HEK293 (cell line): ENCODE results near the gene SETD3.

Source experiments
- CTCF ChIA-PET: fragments of 350-600 bp; formaldehyde crosslinking; extraction: SDS; loops from one replicate; lab custom pipeline; 2021; ENCODE audit warnings: antibody characterized with exemption; lab: Yijun Ruan, JAX
- POLR2A ChIA-PET: fragments of 300-600 bp; formaldehyde crosslinking; extraction: SDS; loops from one replicate; lab custom pipeline; 2020; ENCODE audit warnings: antibody characterized with exemption, inconsistent platforms; lab: Yijun Ruan, JAX
- H3K27ac ChIP-seq: fragments of 200-500 bp; sonication (Bioruptor generic); 2 replicates; pipeline ENCODE4 v1.5.1; 2014; ENCODE audit warnings: low read depth, low read length, control low read depth, inconsistent platforms; ENCODE audit errors: extremely low read depth
- H3K36me3 ChIP-seq, 2 experiments: fragments of 200-500 bp in 1 of 2; sonication (Bioruptor generic) in 1 of 2; 1 replicate in 1 of 2; 2 replicates in 1 of 2; pipeline ENCODE4 v1.5.1; 2014 to 2017; ENCODE audit warnings: inconsistent platforms in 2 of 2, low read length in 2 of 2; ENCODE audit not compliant: control insufficient read depth in 2 of 2, insufficient read depth in 1 of 2
- H3K4me1 ChIP-seq: fragments of 200-500 bp; sonication (Bioruptor generic); 2 replicates; pipeline ENCODE4 v1.5.1; 2014; ENCODE audit warnings: mild to moderate bottlenecking, low read length, inconsistent platforms; ENCODE audit not compliant: control insufficient read depth, insufficient read depth
- H3K4me3 ChIP-seq: 2 replicates; pipeline ENCODE4 v1.5.1; 2011; ENCODE audit warnings: low read depth, mild to moderate bottlenecking, control low read depth, low read length, moderate library complexity
- H3K9me3 ChIP-seq: fragments of 200-500 bp; sonication (Bioruptor generic); 2 replicates; pipeline ENCODE4 v1.5.1; 2014; ENCODE audit warnings: low read depth, low read length, inconsistent platforms; ENCODE audit not compliant: control insufficient read depth, insufficient read depth
- KLF9 ChIP-seq: fragments of 450-650 bp; formaldehyde crosslinking; IDR thresholded peaks from 2 replicates; pipeline ENCODE4 v1.5.1; 2016; ENCODE audit warnings: missing biosample characterization, missing genetic modification characterization, low read depth
- MZF1 ChIP-seq: fragments of 450-650 bp; formaldehyde crosslinking; IDR thresholded peaks from 2 replicates; pipeline ENCODE4 v1.5.1; 2017; ENCODE audit warnings: missing biosample characterization, missing genetic modification characterization, borderline replicate concordance
- PRDM6 ChIP-seq: fragments of 450-650 bp; formaldehyde crosslinking; IDR thresholded peaks from 2 replicates; pipeline ENCODE4 v1.5.1; 2017; ENCODE audit warnings: missing biosample characterization, missing genetic modification characterization
- REPIN1 ChIP-seq: fragments of 450-650 bp; formaldehyde crosslinking; IDR thresholded peaks from 2 replicates; pipeline ENCODE4 v1.5.1; 2017; ENCODE audit warnings: missing biosample characterization, missing genetic modification characterization, low read depth
- REST ChIP-seq: fragments of 450-650 bp; formaldehyde crosslinking; IDR thresholded peaks from 2 replicates; pipeline ENCODE4 v1.5.1; 2016; ENCODE audit warnings: missing biosample characterization, missing genetic modification characterization
- ZFHX2 ChIP-seq: fragments of 450-650 bp; formaldehyde crosslinking; conservative IDR thresholded peaks from 2 replicates; pipeline ENCODE4 v1.5.1; 2016; ENCODE audit warnings: missing biosample characterization, missing genetic modification characterization
- ZFP69B ChIP-seq: fragments of 450-650 bp; formaldehyde crosslinking; IDR thresholded peaks from 2 replicates; pipeline ENCODE4 v1.5.1; 2016; ENCODE audit warnings: missing biosample characterization, missing genetic modification characterization
- ZIC2 ChIP-seq: fragments of 450-650 bp; formaldehyde crosslinking; IDR thresholded peaks from 2 replicates; pipeline ENCODE4 v1.5.1; 2016; ENCODE audit warnings: missing biosample characterization, missing genetic modification characterization
- ZNF114 ChIP-seq: fragments of 450-650 bp; formaldehyde crosslinking; IDR thresholded peaks from 2 replicates; pipeline ENCODE4 v1.5.0; 2017; ENCODE audit warnings: missing biosample characterization, missing genetic modification characterization
- ZNF19 ChIP-seq: fragments of 450-650 bp; formaldehyde crosslinking; IDR thresholded peaks from 2 replicates; pipeline ENCODE4; 2016; ENCODE audit warnings: missing biosample characterization, missing genetic modification characterization, low read depth
- ZNF202 ChIP-seq: fragments of 450-650 bp; formaldehyde crosslinking; IDR thresholded peaks from 2 replicates; pipeline ENCODE4 v1.5.1; 2016; ENCODE audit warnings: missing biosample characterization, missing genetic modification characterization, borderline replicate concordance
- ZNF248 ChIP-seq: fragments of 450-650 bp; formaldehyde crosslinking; IDR thresholded peaks from 2 replicates; pipeline ENCODE4 v1.5.1; 2017; ENCODE audit warnings: missing biosample characterization, missing genetic modification characterization
- ZNF398 ChIP-seq: fragments of 450-650 bp; formaldehyde crosslinking; IDR thresholded peaks from 2 replicates; pipeline ENCODE4 v1.5.1; 2017; ENCODE audit warnings: missing biosample characterization, missing genetic modification characterization
- ZNF488 ChIP-seq: fragments of 450-650 bp; formaldehyde crosslinking; IDR thresholded peaks from 2 replicates; pipeline ENCODE4 v1.5.1; 2016; ENCODE audit warnings: missing biosample characterization, missing genetic modification characterization
- ZNF521 ChIP-seq: fragments of 450-650 bp; formaldehyde crosslinking; IDR thresholded peaks from 2 replicates; pipeline ENCODE4 v1.5.1; 2017; ENCODE audit warnings: missing biosample characterization, mild to moderate bottlenecking, missing genetic modification characterization
- ZNF560 ChIP-seq: fragments of 450-650 bp; formaldehyde crosslinking; IDR thresholded peaks from 2 replicates; pipeline ENCODE4 v1.5.1; 2017; ENCODE audit warnings: missing biosample characterization, missing genetic modification characterization, borderline replicate concordance
- ZNF580 ChIP-seq: fragments of 450-650 bp; formaldehyde crosslinking; IDR thresholded peaks from 2 replicates; pipeline ENCODE4 v1.5.1; 2016; ENCODE audit warnings: missing biosample characterization, missing genetic modification characterization
- ZNF660 ChIP-seq: fragments of 450-650 bp; IDR thresholded peaks from 2 replicates; pipeline ENCODE4 v1.5.1; 2018; ENCODE audit warnings: missing biosample characterization, mild to moderate bottlenecking, missing genetic modification characterization
- ZNF785 ChIP-seq: fragments of 450-650 bp; formaldehyde crosslinking; IDR thresholded peaks from 2 replicates; pipeline ENCODE4 v1.5.1; 2016; ENCODE audit warnings: missing biosample characterization, missing genetic modification characterization
- ZXDB ChIP-seq: fragments of 450-650 bp; formaldehyde crosslinking; IDR thresholded peaks from 2 replicates; pipeline ENCODE4 v1.5.1; 2016; ENCODE audit warnings: missing biosample characterization, missing genetic modification characterization

The SETD3 gene

GRCh38 chr14:99512110-99512449 lies 31.4 kb upstream of the SETD3 start:
- H3K27ac ChIP-seq, result no peak overlapping the region
- H3K9me3 ChIP-seq, result no peaks in the 10 kb centered on the region
- H3K36me3 ChIP-seq, result peaks cover 6 to 74% of the 10 kb centered on the region in 2 experiments; a peak in 2 of 3 replicates
- H3K4me1 ChIP-seq, result no peaks in the 10 kb centered on the region
- TF ChIP-seq KLF9 (tag by site-specific recombination) (no peak), REPIN1 (tag by site-specific recombination) (no peak), ZNF560 (tag by site-specific recombination) (no peak), ZNF248 (no peak), ZNF785 (tag by site-specific recombination) (no peak), ZXDB (tag by site-specific recombination) (no peak), MZF1 (no peak), ZNF114 (tag by site-specific recombination) (no peak), ZNF660 (tag by site-specific recombination) (no peak), ZNF580 (tag by site-specific recombination) (no peak), ZFHX2 (tag by site-specific recombination) (no peak), ZNF19 (tag by site-specific recombination) (no peak)
- POLR2A ChIA-PET, result no interaction called here
- no peak overlapping the region for H3K4me3 ChIP-seq
- CTCF ChIA-PET, result interaction anchor here (0.6 kb wide), 2 partner anchors 264 to 374 kb away, joined by 3 read pairs; no protein-coding TSS in a partner anchor

GRCh38 chr14:99511421-99512109 lies 30.9 kb upstream of the SETD3 start:
- POLR2A ChIA-PET, result no interaction called here

GRCh38 chr14:99510556-99511139 lies 30.0 kb upstream of the SETD3 start:
- H3K36me3 ChIP-seq, result peaks cover 12 to 89% of the 10 kb centered on the region in 2 experiments
- ChIA-PET POLR2A (no interaction called here), CTCF (no interaction called here)
- H3K27ac ChIP-seq, result no peak overlapping the region
- no peaks in the 10 kb centered on the region for H3K4me1 ChIP-seq
- H3K9me3 ChIP-seq, result no peaks in the 10 kb centered on the region
- no peak overlapping the region for H3K4me3 ChIP-seq
- 0 out of 2 replicates have a peak, but pooled peaks have one; percentile 16 for TF ChIP-seq ZNF398
- TF ChIP-seq ZNF488 (tag by site-specific recombination), result no peak
- no peak for TF ChIP-seq ZNF202 (tag by site-specific recombination)
- peak; percentile 67 for TF ChIP-seq ZFHX2 (tag by site-specific recombination)
- TF ChIP-seq PRDM6 (tag by site-specific recombination), result peak; percentile 14; the same call in 1 of the 2 replicates
- TF ChIP-seq ZNF521 (tag by site-specific recombination), result no peak

More at GRCh38 chr14:99511421-99512109, 30.9 kb upstream of the SETD3 start:
- Histone ChIP-seq H3K36me3 (peaks cover 8 to 79% of the 10 kb centered on the region in 2 experiments; a peak in 2 of 3 replicates), H3K9me3 (no peaks in the 10 kb centered on the region), H3K27ac (no peak overlapping the region), H3K4me1 (no peaks in the 10 kb centered on the region), H3K4me3 (no peak overlapping the region)
- CTCF ChIA-PET, result no interaction called here
- TF ChIP-seq REST (tag by site-specific recombination) (no peak), ZIC2 (tag by site-specific recombination) (0 out of 2 replicates have a peak, but pooled peaks have one; percentile 18), ZFP69B (no peak)
